ENCODE data around the gene FANCD2. TPM values are rescaled to one million over a fixed set of nuclear protein-coding genes. Genes with fewer than 3 reads are reported as not detected.
"Not testable (repeated sequence)": the region's sequence is repeated elsewhere in the genome, so short reads cannot be mapped to it uniquely, and the experiment has no call there.

The FANCD2 gene
- total RNA-seq, 1 experiment from 2014 or later: 69.2 TPM

- Histone ChIP-seq H3K9me3 (ENCODE audit: low read depth, low read length, poor library complexity, severe bottlenecking) (no peaks in the 10 kb centered on the region), H3K27ac (ENCODE audit: low read depth, low read length, poor library complexity, severe bottlenecking) (no peak overlapping the region), H3K4me3 (ENCODE audit: low read depth, low read length, poor library complexity, severe bottlenecking) (no peak overlapping the region), H3K4me1 (ENCODE audit: insufficient read depth, low read length, poor library complexity, severe bottlenecking) (no peaks in the 10 kb centered on the region), H3K36me3 (ENCODE audit: insufficient read depth, low read length, poor library complexity, severe bottlenecking) (peaks cover 61% of the 10 kb centered on the region), H3K27me3 (replicated peaks; ENCODE audit: insufficient read depth, low read depth, low read length, poor library complexity) (no peaks in the 10 kb centered on the region)
- ChIA-PET POLR2A (ENCODE audit: low non-redundant PET) (no interaction called here), CTCF (no interaction called here)
- intact Hi-C loops (cut with micrococcal nuclease; ENCODE audit: unreplicated experiment): no loop called here
- TF ChIP-seq CTCF (conservative IDR thresholded peaks at IDR 0.05; ENCODE audit: low read depth, low read length) (no peak), EZH2 (IDR thresholded peaks at IDR 0.05; ENCODE audit: borderline replicate concordance, low read depth, low read length, poor library complexity, severe bottlenecking) (no peak)
- BruUV-seq (replicated peaks): no TSS peak
- DNase-seq (ENCODE audit: low spot score): no peak
Observed at GRCh38 chr3:10088256-10088655, 62.0 kb downstream of the FANCD2 start.

GRCh38 chr3:10090179-10090578 lies 63.9 kb downstream of the FANCD2 start:
- Histone ChIP-seq H3K4me3 (ENCODE audit: low read depth, low read length, poor library complexity, severe bottlenecking) (no peak overlapping the region), H3K36me3 (ENCODE audit: insufficient read depth, low read length, poor library complexity, severe bottlenecking) (peaks cover 60% of the 10 kb centered on the region), H3K27ac (ENCODE audit: low read depth, low read length, poor library complexity, severe bottlenecking) (no peak overlapping the region), H3K27me3 (replicated peaks; ENCODE audit: insufficient read depth, low read depth, low read length, poor library complexity) (no peaks in the 10 kb centered on the region), H3K4me1 (ENCODE audit: insufficient read depth, low read length, poor library complexity, severe bottlenecking) (no peaks in the 10 kb centered on the region), H3K9me3 (ENCODE audit: low read depth, low read length, poor library complexity, severe bottlenecking) (no peaks in the 10 kb centered on the region)
- BruUV-seq (replicated peaks): no TSS peak
- DNase-seq (ENCODE audit: low spot score): no peak
- TF ChIP-seq CTCF (conservative IDR thresholded peaks at IDR 0.05; ENCODE audit: low read depth, low read length) (no peak), EZH2 (IDR thresholded peaks at IDR 0.05; ENCODE audit: borderline replicate concordance, low read depth, low read length, poor library complexity, severe bottlenecking) (no peak)
- ChIA-PET CTCF (no interaction called here), POLR2A (ENCODE audit: low non-redundant PET) (no interaction called here)
- intact Hi-C loops (cut with micrococcal nuclease; ENCODE audit: unreplicated experiment): no loop called here

GRCh38 chr3:10090774-10091173 lies 64.5 kb downstream of the FANCD2 start:
- intact Hi-C loops (cut with micrococcal nuclease; ENCODE audit: unreplicated experiment); BruUV-seq (replicated peaks); DNase-seq (ENCODE audit: low spot score); POLR2A ChIA-PET (ENCODE audit: low non-redundant PET); H3K4me3 ChIP-seq (ENCODE audit: low read depth, low read length, poor library complexity, severe bottlenecking); H3K9me3 ChIP-seq (ENCODE audit: low read depth, low read length, poor library complexity, severe bottlenecking); H3K27ac ChIP-seq (ENCODE audit: low read depth, low read length, poor library complexity, severe bottlenecking); H3K27me3 ChIP-seq (replicated peaks; ENCODE audit: insufficient read depth, low read depth, low read length, poor library complexity); H3K4me1 ChIP-seq (ENCODE audit: insufficient read depth, low read length, poor library complexity, severe bottlenecking); CTCF ChIA-PET: not testable (repeated sequence)
- H3K36me3 ChIP-seq (ENCODE audit: insufficient read depth, low read length, poor library complexity, severe bottlenecking): peaks cover 59% of the 10 kb centered on the region

- POLR2A ChIA-PET (ENCODE audit: low non-redundant PET); CTCF ChIA-PET: not testable (repeated sequence)
- peaks cover 56% of the 10 kb centered on the region for H3K36me3 ChIP-seq (ENCODE audit: insufficient read depth, low read length, poor library complexity, severe bottlenecking)
Observed at GRCh38 chr3:10091387-10091786, 65.2 kb downstream of the FANCD2 start.

More at GRCh38 chr3:10091387-10091786, 65.2 kb downstream of the FANCD2 start:
- H3K9me3 ChIP-seq (ENCODE audit: low read depth, low read length, poor library complexity, severe bottlenecking); H3K4me1 ChIP-seq (ENCODE audit: insufficient read depth, low read length, poor library complexity, severe bottlenecking); intact Hi-C loops (cut with micrococcal nuclease; ENCODE audit: unreplicated experiment); H3K27me3 ChIP-seq (replicated peaks; ENCODE audit: insufficient read depth, low read depth, low read length, poor library complexity); H3K4me3 ChIP-seq (ENCODE audit: low read depth, low read length, poor library complexity, severe bottlenecking); H3K27ac ChIP-seq (ENCODE audit: low read depth, low read length, poor library complexity, severe bottlenecking); DNase-seq (ENCODE audit: low spot score); BruUV-seq (replicated peaks): not testable (repeated sequence)
